HUES64 (cell line): ENCODE data around the gene PRXL2A.

Experiments used
- H3K27ac ChIP-seq: 2 replicates; pipeline ENCODE4 v1.7.0; 2013; ENCODE audit warnings: low read depth, low read length, inconsistent platforms
- H3K27me3 ChIP-seq: 2 replicates; pipeline ENCODE4 v1.6.1; 2013; ENCODE audit warnings: mild to moderate bottlenecking, low read length; ENCODE audit not compliant: insufficient read depth
- H3K36me3 ChIP-seq: 2 replicates; pipeline ENCODE4 v1.6.1; 2013; ENCODE audit warnings: mild to moderate bottlenecking, low read length; ENCODE audit not compliant: insufficient read depth
- H3K4me1 ChIP-seq: 2 replicates; pipeline ENCODE4 v1.6.1; 2013; ENCODE audit warnings: mild to moderate bottlenecking, low read length, moderate library complexity; ENCODE audit not compliant: insufficient read depth
- H3K4me3 ChIP-seq: 2 replicates; pipeline ENCODE4 v1.5.1; 2013; ENCODE audit warnings: mild to moderate bottlenecking, low read length, moderate library complexity
- H3K9ac ChIP-seq: 2 replicates; pipeline ENCODE4 v1.6.1; 2013; ENCODE audit warnings: mild to moderate bottlenecking, low read depth, low read length
- H3K9me3 ChIP-seq: 2 replicates; pipeline ENCODE4 v1.6.1; 2013; ENCODE audit warnings: low read depth, low read length; ENCODE audit not compliant: insufficient read depth
- WGBS: fragments of 150-250, 120-280 bp; methylation state at CpG from one replicate; pipeline ENCODE4 v1.1.7; 2013; ENCODE audit warnings: missing lambda C conversion rate; 5-methylcytosine and 5-hydroxymethylcytosine counted together

The PRXL2A gene

DNA sequence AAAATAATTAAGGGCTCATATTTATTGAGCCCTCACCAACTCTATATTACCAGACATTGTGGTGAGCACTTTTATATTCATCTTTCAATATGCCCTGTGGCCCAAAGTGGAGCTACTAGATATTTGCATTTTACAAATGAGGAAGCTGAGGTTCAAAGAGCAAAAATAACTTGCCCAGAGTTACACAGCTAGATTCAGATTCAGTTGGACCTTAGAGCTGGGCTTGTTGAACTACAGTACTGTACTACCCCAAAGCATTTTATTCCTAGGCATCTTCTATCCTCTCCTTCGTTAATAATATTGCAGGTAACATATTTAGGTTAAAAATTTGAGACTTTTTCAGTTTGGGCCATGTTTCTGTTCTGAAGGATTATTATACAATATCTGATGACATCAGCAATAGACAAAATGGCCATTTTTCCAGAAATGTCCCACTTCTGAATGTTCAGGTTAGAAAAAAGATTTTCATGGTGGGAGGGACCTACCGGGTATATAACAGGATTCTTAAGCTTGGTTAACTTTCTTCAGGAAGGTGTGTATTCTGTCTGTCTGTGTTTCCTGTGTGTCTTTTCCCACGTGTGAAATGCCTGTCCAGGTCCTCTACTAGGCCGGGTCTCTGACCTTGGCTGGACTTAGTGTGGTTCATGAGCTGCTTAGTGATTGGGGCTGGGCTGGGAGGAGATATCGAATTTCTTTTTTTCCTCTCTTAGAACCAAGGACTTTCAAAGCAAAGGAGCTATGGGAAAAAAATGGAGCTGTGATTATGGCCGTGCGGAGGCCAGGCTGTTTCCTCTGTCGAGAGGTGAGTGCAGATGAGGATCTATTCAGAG is 13.6 kb downstream of the PRXL2A start:
- Histone ChIP-seq H3K4me1 (peaks cover 16% of the 10 kb centered on the region), H3K36me3 (peaks cover 52% of the 10 kb centered on the region), H3K9ac (no peak overlapping the region), H3K27me3 (no peaks in the 10 kb centered on the region), H3K4me3 (no peak overlapping the region), H3K27ac (no peak overlapping the region), H3K9me3 (no peaks in the 10 kb centered on the region)
- 89% methylated on average over 6 of the region's 8 CpGs for WGBS

DNA sequence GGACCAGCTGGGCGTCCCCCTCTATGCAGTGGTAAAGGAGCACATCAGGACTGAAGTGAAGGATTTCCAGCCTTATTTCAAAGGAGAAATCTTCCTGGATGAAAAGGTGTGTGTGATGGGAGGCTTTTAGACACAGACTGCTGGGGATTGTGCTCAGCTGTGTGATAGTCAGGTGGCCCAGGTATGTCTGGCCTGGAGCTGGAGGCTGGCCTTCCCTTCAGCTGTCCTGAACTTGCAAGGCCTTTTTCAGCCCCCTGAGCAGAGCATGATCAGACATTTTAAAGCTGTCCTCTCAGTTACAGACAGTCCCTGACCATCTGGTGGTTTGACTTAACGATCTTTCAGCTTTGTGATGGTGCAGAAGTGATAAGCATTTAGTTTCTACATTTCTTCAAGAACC is 17.6 kb downstream of the PRXL2A start:
- WGBS, result 91% methylated on average over 2 of the region's 2 CpGs

DNA sequence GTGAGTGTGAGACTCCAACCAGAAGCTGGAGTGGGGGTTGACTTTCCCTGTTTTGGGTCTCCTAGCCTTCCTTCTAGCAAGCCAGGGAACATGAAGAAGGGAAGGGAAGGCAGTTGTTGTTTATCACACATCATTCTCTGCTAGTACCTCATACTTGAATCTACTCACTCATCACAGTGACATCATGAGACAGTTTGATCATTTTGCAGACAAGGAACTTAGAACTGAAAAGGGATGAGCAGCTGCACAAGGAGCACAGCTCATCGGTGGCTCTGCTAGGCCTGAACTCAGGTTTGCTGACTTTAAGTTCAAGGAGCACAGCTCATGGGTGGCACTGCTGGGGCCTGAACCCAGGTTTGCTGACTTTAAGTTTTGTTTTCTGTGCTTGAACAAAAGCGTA is 19.2 kb downstream of the PRXL2A start:
- no peaks in the 10 kb centered on the region for H3K27me3 ChIP-seq
- peaks cover 81% of the 10 kb centered on the region for H3K36me3 ChIP-seq
- H3K9me3 ChIP-seq, result no peaks in the 10 kb centered on the region
- WGBS, result 92% methylated on average over 2 of the region's 2 CpGs
- H3K4me3 ChIP-seq, result no peak overlapping the region
- H3K4me1 ChIP-seq, result no peaks in the 10 kb centered on the region
- H3K27ac ChIP-seq, result no peak overlapping the region
- no peak overlapping the region for H3K9ac ChIP-seq

More for the DNA sequence above, 17.6 kb downstream of the PRXL2A start:
- Histone ChIP-seq H3K4me3 (no peak overlapping the region), H3K4me1 (no peaks in the 10 kb centered on the region), H3K9ac (no peak overlapping the region), H3K27ac (no peak overlapping the region), H3K9me3 (no peaks in the 10 kb centered on the region), H3K36me3 (peaks cover 78% of the 10 kb centered on the region), H3K27me3 (no peaks in the 10 kb centered on the region)

DNA sequence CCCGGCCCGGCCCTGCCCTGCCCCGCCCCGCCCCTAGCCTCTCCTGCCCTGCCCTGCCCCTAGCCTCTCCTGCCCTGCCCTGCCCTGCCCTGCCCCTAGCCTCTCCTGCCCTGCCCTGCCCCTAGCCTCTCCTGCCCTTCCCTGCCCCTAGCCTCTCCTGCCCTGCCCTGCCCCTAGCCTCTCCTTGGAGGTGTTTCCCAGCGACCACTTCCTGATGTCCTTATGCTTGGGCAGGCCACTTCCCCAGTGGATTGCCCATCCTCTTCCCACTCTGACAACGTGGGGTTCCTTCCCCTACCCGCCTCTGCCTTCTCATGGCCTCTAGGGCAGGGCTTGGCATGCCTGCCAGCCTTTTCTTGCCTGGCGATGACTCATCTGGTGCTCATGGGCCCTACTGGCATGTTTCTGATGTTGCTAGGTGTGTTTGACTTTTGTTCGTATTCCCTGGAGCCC is 21.2 kb downstream of the PRXL2A start:
- H3K27ac ChIP-seq, result no peak overlapping the region
- H3K27me3 ChIP-seq, result no peaks in the 10 kb centered on the region
- 91% methylated on average over 9 of the region's 9 CpGs for WGBS
- no peak overlapping the region for H3K9ac ChIP-seq
- no peak overlapping the region for H3K4me3 ChIP-seq
- no peaks in the 10 kb centered on the region for H3K4me1 ChIP-seq
- H3K36me3 ChIP-seq, result peaks cover 73% of the 10 kb centered on the region
- H3K9me3 ChIP-seq, result no peaks in the 10 kb centered on the region

DNA sequence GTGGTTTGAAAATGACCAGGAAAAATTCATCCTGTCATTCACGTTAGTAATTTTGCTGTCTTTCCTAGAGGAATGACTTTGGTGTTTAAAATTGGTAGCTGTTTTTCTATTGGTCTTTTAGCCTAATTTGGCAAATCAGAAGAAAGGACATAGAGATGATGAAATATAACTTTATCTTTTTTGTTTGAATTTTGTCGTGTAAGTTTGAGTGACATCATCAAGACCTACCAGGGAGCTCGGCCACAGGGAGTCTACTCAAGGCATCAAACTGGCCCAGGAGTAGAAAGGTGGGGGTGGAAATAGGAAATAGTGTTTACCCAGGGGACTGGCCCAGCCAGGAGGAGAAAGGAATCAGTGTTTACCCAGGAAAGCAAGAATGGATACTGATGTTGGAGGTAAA is 24.8 kb downstream of the PRXL2A start:
- Histone ChIP-seq H3K36me3 (peaks cover 41% of the 10 kb centered on the region), H3K9me3 (no peaks in the 10 kb centered on the region), H3K27ac (no peak overlapping the region), H3K9ac (no peak overlapping the region), H3K4me1 (no peaks in the 10 kb centered on the region), H3K4me3 (no peak overlapping the region), H3K27me3 (no peaks in the 10 kb centered on the region)
- WGBS, result 87% methylated on average over 3 of the region's 3 CpGs

DNA sequence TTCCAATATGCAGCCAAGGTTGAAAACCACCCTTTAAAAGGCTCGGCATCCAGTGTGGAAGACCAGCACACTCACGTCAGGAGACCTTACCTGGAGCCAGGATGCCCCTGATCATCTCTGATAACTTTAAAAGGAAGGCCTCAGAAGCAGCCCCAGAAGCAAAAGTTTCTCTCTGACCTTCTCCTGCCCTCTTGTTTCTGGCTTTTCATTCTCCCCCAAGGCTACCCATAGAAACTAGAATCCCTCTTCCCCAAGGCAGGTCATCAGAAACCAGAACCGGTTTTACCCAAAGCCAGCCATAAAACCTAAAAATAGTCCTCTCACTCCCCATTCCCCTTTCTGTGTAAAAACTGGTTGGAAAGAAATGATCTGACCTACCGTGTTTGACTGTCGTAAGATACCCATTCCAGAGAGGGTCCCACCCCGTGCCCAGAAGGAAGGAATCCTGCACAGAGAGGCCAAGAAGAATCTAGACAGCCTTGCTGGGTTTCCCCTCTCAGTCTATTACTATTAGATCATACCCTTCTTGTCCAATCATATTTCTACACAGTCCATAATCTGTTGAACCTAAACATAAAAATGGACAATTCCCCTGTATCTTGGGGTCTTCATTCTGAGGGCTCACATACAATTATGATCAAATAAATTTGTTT is 28.2 kb downstream of the PRXL2A start:
- Histone ChIP-seq H3K27me3 (no peaks in the 10 kb centered on the region), H3K27ac (no peak overlapping the region), H3K36me3 (peaks cover 15% of the 10 kb centered on the region), H3K9ac (no peak overlapping the region), H3K4me1 (no peaks in the 10 kb centered on the region), H3K4me3 (no peak overlapping the region), H3K9me3 (no peaks in the 10 kb centered on the region)
- 90% methylated on average over 6 of the region's 6 CpGs for WGBS

DNA sequence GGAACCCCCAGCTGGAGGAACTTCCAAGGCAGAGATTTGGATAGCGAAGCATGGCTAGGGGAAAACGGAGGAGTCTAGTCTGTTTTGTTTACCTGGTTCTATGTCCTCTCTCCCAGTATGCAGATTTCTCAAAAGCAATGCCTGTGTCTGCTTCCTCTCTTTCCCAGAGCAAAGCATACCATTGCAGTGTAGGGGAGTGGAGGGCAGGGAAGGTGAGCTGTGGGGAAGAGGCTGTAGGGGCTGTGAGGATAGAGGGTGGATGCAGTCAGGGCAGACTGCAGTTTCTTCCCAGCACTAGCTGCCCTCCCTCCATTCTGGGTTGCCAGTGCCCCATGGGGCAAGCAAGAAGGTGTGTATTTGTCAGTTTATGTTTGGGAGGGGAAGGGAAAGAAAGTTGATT is 28.9 kb downstream of the PRXL2A start:
- H3K9ac ChIP-seq, result no peak overlapping the region
- H3K4me3 ChIP-seq, result no peak overlapping the region
- no peaks in the 10 kb centered on the region for H3K4me1 ChIP-seq
- 51% methylated on average over 2 of the region's 2 CpGs for WGBS
- H3K27ac ChIP-seq, result no peak overlapping the region
- H3K9me3 ChIP-seq, result no peaks in the 10 kb centered on the region
- H3K27me3 ChIP-seq, result no peaks in the 10 kb centered on the region
- H3K36me3 ChIP-seq, result peaks cover 9% of the 10 kb centered on the region; the same call in 1 of the 2 replicates

DNA sequence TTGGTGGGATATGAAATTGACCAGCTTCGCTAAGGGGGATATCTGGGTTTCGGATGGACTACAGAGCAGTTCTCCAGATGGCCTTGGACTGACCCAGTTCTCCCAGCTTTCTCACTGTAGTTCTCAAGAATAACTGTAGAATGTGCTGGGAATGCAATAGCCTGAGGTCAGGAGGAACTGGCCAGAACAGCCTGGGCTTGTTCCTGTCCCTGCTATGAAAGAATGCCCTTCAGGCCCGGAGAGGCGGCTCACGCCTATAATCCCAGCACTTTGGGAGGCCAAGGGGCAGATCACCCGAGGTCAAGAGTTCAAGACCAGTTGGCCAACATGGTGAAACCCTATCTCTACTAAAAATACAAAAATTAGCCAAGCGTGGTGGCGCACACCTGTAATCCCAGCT is 33.5 kb downstream of the PRXL2A start:
- no peak overlapping the region for H3K4me3 ChIP-seq
- no peaks in the 10 kb centered on the region for H3K27me3 ChIP-seq
- WGBS, result 95% methylated on average over 8 of the region's 8 CpGs

DNA sequence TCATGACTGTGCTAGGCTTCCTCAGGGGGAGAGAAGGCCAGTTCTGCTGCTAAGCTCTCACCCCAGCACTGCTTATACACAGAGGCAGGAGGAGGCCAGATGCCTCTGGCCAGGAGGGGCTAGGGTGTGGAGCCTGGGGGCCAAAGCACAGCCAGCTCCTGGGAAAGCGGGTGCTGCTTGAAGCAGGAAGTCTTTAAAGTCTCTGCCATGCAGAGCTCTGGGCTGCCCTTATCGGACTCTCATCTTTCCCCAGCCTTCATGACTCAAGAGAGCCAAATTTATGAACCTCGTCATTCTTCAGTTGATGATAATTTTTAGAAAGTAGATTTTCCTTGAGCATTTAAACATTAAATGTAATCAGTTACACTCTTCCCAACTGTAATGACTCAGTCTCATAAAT is 34.5 kb downstream of the PRXL2A start:
- H3K27ac ChIP-seq, result no peak overlapping the region
- no peak overlapping the region for H3K9ac ChIP-seq

More for the DNA sequence above, 33.5 kb downstream of the PRXL2A start:
- no peaks in the 10 kb centered on the region for H3K4me1 ChIP-seq
- no peak overlapping the region for H3K9ac ChIP-seq
- no peaks in the 10 kb centered on the region for H3K9me3 ChIP-seq
- no peaks in the 10 kb centered on the region for H3K36me3 ChIP-seq
- H3K27ac ChIP-seq, result no peak overlapping the region

DNA sequence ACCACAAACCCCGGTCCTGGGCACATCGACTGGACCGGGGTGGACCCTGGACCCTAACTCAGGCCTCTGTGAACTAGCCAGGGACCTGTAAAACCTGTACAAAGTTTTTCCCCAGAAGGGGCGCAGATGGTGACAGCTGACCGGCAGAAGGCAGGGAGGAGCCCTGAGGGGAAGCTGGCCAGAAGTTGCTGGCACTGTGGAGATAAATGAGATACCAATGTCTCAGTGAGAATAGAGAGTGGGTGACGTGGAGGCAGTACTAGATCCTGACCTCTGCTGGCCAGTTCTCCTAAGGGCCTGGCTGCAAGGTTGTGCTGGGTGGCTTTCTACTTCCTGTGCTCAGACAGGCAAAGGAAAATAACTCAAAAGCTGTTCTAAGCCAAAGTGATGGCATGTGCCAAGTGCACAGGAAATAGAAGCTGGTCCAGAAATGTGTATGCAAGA is 35.2 kb downstream of the PRXL2A start:
- Histone ChIP-seq H3K9me3 (no peaks in the 10 kb centered on the region), H3K9ac (no peak overlapping the region), H3K36me3 (no peaks in the 10 kb centered on the region), H3K4me3 (no peak overlapping the region), H3K27me3 (no peaks in the 10 kb centered on the region), H3K27ac (no peak overlapping the region), H3K4me1 (no peaks in the 10 kb centered on the region)
- 79% methylated on average over 6 of the region's 6 CpGs for WGBS

More for the DNA sequence above, 34.5 kb downstream of the PRXL2A start:
- no peaks in the 10 kb centered on the region for H3K36me3 ChIP-seq
- no peaks in the 10 kb centered on the region for H3K4me1 ChIP-seq
- 98% methylated on average over 2 of the region's 3 CpGs for WGBS
- no peaks in the 10 kb centered on the region for H3K9me3 ChIP-seq
- H3K27me3 ChIP-seq, result no peaks in the 10 kb centered on the region
- no peak overlapping the region for H3K4me3 ChIP-seq

DNA sequence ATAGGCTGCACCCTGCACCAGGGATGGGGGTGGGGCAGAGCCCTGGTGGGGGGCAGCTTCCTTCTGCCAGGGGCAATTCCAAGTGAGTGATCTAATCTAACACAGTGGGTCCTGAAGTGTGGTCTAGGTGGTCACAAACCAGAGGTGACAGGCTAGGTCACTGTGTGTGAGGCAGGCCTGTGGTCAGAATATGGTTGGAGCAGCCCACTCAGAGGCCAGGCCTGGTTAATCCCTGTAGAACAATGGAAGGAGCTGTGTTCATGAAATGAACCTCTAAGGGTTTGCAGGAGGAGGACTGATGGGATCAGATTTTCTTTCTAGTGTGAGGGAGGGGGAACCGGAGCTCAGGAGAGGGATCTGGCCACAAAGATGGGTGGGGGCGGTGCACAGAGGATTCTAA is 35.8 kb downstream of the PRXL2A start:
- Histone ChIP-seq H3K4me3 (no peak overlapping the region), H3K9me3 (no peaks in the 10 kb centered on the region), H3K27me3 (no peaks in the 10 kb centered on the region), H3K27ac (no peak overlapping the region), H3K4me1 (no peaks in the 10 kb centered on the region), H3K36me3 (no peaks in the 10 kb centered on the region), H3K9ac (no peak overlapping the region)
- 85% methylated on average over 2 of the region's 2 CpGs for WGBS
